ENCODE measurements around the gene SLC7A8. TPM values are rescaled to one million over a fixed set of nuclear protein-coding genes. Genes with fewer than 3 reads are reported as not detected.
"Not testable (repeated sequence)": the region's sequence is repeated elsewhere in the genome, so short reads cannot be mapped to it uniquely, and the experiment has no call there.

Gene SLC7A8
- total RNA-seq, result 10 to 100 TPM; 44.2 to 79.4 (median 53.1) TPM

- Histone ChIP-seq H3K27ac (peak within 1 kb of the TSS; percentile 39 to 68 (median 44)), H3K9me3 (no peaks in the 10 kb centered on the region), H3K4me1 (peaks cover 9 to 26% of the 10 kb centered on the region in 2 donors), H3K27me3 (no peaks in the 10 kb centered on the region), H3K4me3 (replicated peaks in 1 of 3) (peak within 1 kb of the TSS in 2 of 3 donors; percentile 24 to 32), H3K36me3 (no peaks in the 10 kb centered on the region)
- TF ChIP-seq POLR2A (IDR thresholded peaks at IDR 0.05) (peak in 1 of 2 donors; percentile 90), CTCF (IDR thresholded peaks at IDR 0.05) (no peak)
- peak; percentile 69 to 74 for DNase-seq
- intact Hi-C loops (cut with DNase I), result no loop called here
- WGBS, 2 donors, result 1 to 3% methylated on average over 17 of the region's 17 CpGs
Observed at GRCh38 chr14:23183479-23183878, at the start of gene SLC7A8. TSS of gene SLC7A8 (minus strand) at chr14:23183660. CDS start at chr14:23182914, 746 bp downstream.

GRCh38 chr14:23232241-23232808 lies 48.9 kb upstream of the SLC7A8 start:
- H3K27ac ChIP-seq, result peak overlapping the region in 2 of 3 donors; percentile 86 to 93
- intact Hi-C loops (cut with DNase I); H3K27me3 ChIP-seq; H3K4me3 ChIP-seq (replicated peaks in 1 of 3); H3K9me3 ChIP-seq; DNase-seq; H3K36me3 ChIP-seq: not testable (repeated sequence)
- WGBS, 2 donors, result 92% methylated on average over 16 of the region's 38 CpGs; no CpG with 5 or more reads in 1 of the 2 donors
- peaks cover 16 to 21% of the 10 kb centered on the region in 2 donors for H3K4me1 ChIP-seq

DNA sequence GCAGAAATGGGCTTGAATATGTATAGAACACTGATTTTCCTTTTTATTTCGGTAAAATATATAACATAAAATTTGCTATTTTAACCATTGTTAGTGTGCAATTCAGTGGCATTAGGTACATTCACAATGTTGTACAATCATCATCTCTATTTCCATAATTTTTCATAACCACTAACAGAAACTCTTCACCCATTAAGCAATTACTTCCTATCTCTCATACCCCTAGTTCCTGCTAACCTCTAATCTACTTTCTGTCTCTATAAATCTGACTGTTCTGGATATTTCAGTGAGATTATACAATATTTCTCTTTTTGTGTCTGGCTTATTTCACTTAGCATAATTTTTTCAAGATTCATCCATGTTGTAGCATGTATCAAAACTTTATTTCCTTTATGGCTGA lies 45.4 kb upstream of the SLC7A8 start:
- Histone ChIP-seq H3K27me3 (no peaks in the 10 kb centered on the region), H3K36me3 (no peaks in the 10 kb centered on the region), H3K4me3 (replicated peaks in 1 of 3) (no peak overlapping the region), H3K9me3 (no peaks in the 10 kb centered on the region), H3K4me1 (peaks cover 2 to 7% of the 10 kb centered on the region in 2 donors), H3K27ac (no peak overlapping the region)
- intact Hi-C loops (cut with DNase I), result no loop called here
- WGBS, 2 donors, result 95 to 96% methylated on average over 1 of the region's 1 CpG
- no peak for DNase-seq
- TF ChIP-seq CTCF (IDR thresholded peaks at IDR 0.05) (no peak), POLR2A (IDR thresholded peaks at IDR 0.05) (no peak)

GRCh38 chr14:23227566-23227965 lies 44.1 kb upstream of the SLC7A8 start:
- Histone ChIP-seq H3K36me3 (no peaks in the 10 kb centered on the region), H3K4me1 (peaks cover 0 to 5% of the 10 kb centered on the region in 2 donors), H3K27me3 (no peaks in the 10 kb centered on the region), H3K4me3 (replicated peaks in 1 of 3) (no peak overlapping the region), H3K27ac (no peak overlapping the region), H3K9me3 (no peaks in the 10 kb centered on the region)
- WGBS, 2 donors, result 63 to 72% methylated on average over 4 of the region's 4 CpGs
- TF ChIP-seq CTCF (IDR thresholded peaks at IDR 0.05) (no peak), POLR2A (IDR thresholded peaks at IDR 0.05) (no peak)
- intact Hi-C loops (cut with DNase I), result no loop called here
- no peak for DNase-seq

- H3K36me3 ChIP-seq; H3K4me1 ChIP-seq; DNase-seq; intact Hi-C loops (cut with DNase I); H3K4me3 ChIP-seq (replicated peaks in 1 of 3); H3K9me3 ChIP-seq; H3K27me3 ChIP-seq; H3K27ac ChIP-seq: not testable (repeated sequence)
- 91 to 98% methylated on average over 1 of the region's 1 CpG for WGBS, 2 donors
Observed at GRCh38 chr14:23224958-23225357, 41.5 kb upstream of the SLC7A8 start.

GRCh38 chr14:23219075-23219474 lies 35.6 kb upstream of the SLC7A8 start:
- H3K36me3 ChIP-seq, result no peaks in the 10 kb centered on the region
- no peak overlapping the region for H3K4me3 ChIP-seq (replicated peaks in 1 of 3)
- no peaks in the 10 kb centered on the region for H3K27me3 ChIP-seq
- no peak overlapping the region for H3K27ac ChIP-seq
- DNase-seq, result no peak
- no peaks in the 10 kb centered on the region for H3K4me1 ChIP-seq
- H3K9me3 ChIP-seq, result no peaks in the 10 kb centered on the region
- intact Hi-C loops (cut with DNase I), result no loop called here
- no peak for TF ChIP-seq POLR2A (IDR thresholded peaks at IDR 0.05)
- TF ChIP-seq CTCF (IDR thresholded peaks at IDR 0.05), result no peak
- 75% methylated on average over 3 of the region's 3 CpGs for WGBS, 2 donors

All from thyroid gland (tissue), 4 donors.